ENCODE data around the gene MRPL14. TPM values are rescaled to one million over a fixed set of nuclear protein-coding genes. Genes with fewer than 3 reads are reported as not detected.

MRPL14 gene
- total RNA-seq = 63.8 and 65.4 TPM in 2 replicates

DNA sequence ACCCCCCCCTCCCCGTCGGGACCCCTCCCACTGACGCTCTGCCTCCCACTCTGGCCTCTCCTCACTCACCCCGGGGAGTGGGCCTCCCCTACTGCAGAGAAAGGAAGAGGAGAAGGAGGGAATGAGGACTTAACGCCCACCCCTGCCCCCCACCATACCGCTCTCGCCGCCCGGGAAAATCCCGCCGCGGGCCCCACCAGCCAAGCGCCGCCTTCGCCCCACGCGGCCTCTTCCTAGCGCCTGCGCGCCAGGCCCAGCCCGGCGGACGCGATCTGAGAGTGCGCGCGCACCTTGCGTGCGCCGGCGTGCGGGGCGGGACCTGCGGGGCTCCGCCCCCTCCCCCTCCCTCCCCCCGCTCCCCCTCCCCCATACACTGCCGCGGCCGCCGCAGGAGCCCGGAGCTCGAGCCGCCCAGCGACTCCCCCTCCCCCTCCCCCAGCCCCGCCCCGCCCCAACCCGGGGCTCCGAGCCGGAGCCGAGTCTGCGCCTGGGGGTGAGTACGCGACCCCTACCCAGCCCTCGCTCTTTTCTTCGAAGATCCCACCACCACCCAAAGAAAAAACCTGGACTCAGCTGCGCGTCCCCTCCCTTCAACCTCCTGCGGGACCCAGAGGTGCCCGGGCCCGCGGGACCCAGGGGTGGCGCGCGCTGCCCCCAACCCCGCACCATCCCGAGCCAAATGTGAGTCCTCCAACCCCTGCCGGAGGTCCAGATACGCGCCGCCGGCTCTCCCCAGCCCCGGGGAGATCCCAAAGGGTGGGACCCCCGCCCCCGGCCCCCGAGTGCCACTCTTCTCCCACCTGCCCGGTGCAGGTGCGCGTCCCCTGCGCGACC is at the start of gene MRPL14, which contains the start of gene TMEM63B:
TSS of gene MRPL14 (minus strand) at position 267 of the 834 bp plus-strand sequence. CDS start 10,841 bp downstream, outside the sequence.
TSS of gene TMEM63B (plus strand) at position 369 of the 834 bp plus-strand sequence. CDS start 7,031 bp downstream, outside the sequence.

DNA sequence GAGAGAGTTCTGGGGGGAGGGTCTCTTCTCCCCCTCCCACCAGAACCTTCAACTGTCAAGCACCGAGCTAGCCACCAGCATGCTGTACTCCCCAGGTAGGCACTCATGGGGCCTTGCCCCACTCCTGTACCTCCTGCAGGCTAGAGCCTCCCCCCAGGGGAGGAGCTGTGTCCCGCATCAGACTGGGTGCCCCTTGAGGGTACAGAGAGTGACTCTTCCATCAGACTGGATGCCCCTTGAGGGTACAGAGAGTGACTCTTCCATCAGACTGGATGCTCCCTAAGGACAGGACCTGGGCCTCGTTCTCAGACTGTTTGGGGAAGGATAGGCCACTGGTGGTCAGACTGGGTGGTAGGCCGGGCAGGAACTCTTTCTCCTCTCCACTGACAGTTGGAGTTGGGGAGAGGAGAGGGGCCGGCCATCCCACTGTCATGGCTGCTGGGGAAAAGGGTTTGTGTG is 31.5 kb upstream of the MRPL14 start, which contains the start of gene CAPN11:
TSS of gene CAPN11 (plus strand) at position 51 of the 459 bp plus-strand sequence. CDS start at position 80, 29 bp downstream.

Other genes starting within 250 kb of the MRPL14 start
- 16.5 and 18.8 TPM in 2 replicates for gene TMEM63B, start 102 bp upstream of the MRPL14 start, total RNA-seq
- gene CAPN11, start 31.4 kb upstream of the MRPL14 start, total RNA-seq = not detected in 2 replicates
- gene MYMX, start 89.5 kb upstream of the MRPL14 start, total RNA-seq = not detected in 2 replicates
- gene SLC29A1, start 96.1 kb upstream of the MRPL14 start, total RNA-seq = 23.4 and 26.0 TPM in 2 replicates
- 935 and 976 TPM in 2 replicates for gene HSP90AB1, start 119.6 kb upstream of the MRPL14 start, total RNA-seq
- 85.9 and 88.7 TPM in 2 replicates for gene SLC35B2, start 130.1 kb upstream of the MRPL14 start, total RNA-seq
- 10.6 and 17.0 TPM in 2 replicates for gene NFKBIE, start 138.1 kb upstream of the MRPL14 start, total RNA-seq
- gene TMEM151B, start 143.0 kb upstream of the MRPL14 start, total RNA-seq = under 0.01 TPM in 1 of 2 replicates, not detected in the other
- gene AARS2, start 185.9 kb upstream of the MRPL14 start, total RNA-seq = 17.0 and 18.1 TPM in 2 replicates
- gene SPATS1, start 215.2 kb upstream of the MRPL14 start, total RNA-seq = not detected in 2 replicates

All from bronchus fibroblast of lung (primary cell).